Uterus (tissue), 2 donors: ENCODE data around the gene RIMS4.

Source experiments
- CTCF ChIP-seq, 4 experiments: fragments of 200-600 bp in 2 of 4; fragments of 450-650 bp in 2 of 4; sonication (generic) in 2 of 4; IDR thresholded peaks; one replicate each; pipeline ENCODE4 v1.5.1; 2016 to 2019; ENCODE audit warnings: antibody characterized with exemption in 4 of 4, mild to moderate bottlenecking in 2 of 4, moderate library complexity in 1 of 4
- POLR2A ChIP-seq, 2 donors: fragments of 450-650 bp; IDR thresholded peaks; one replicate each; pipeline ENCODE4 v1.6.1; 2016; ENCODE audit warnings: antibody characterized with exemption in 2 of 2, mild to moderate bottlenecking in 1 of 2, moderate library complexity in 1 of 2

- TF ChIP-seq CTCF (IDR thresholded peaks at IDR 0.05), result no peak
- TF ChIP-seq POLR2A (IDR thresholded peaks at IDR 0.05), result no peak
Measured at GRCh38 chr20:44788706-44789456, 21.5 kb downstream of the RIMS4 start.
